Hepatocyte (in vitro differentiated cells): ENCODE measurements around the gene MANBA. TPM values are rescaled to one million over a fixed set of nuclear protein-coding genes. Genes with fewer than 3 reads are reported as not detected.

Experiments used
- DNase-seq: peaks from one replicate; pipeline ENCODE4 v3.0.0-alpha.2; 2016; ENCODE audit warnings: low spot score
- H2AFZ ChIP-seq: fragments of 200-600 bp; sonication (generic); 2 replicates; pipeline ENCODE4 v1.6.0; 2016; ENCODE audit warnings: antibody characterized with exemption, mild to moderate bottlenecking
- H3K27ac ChIP-seq: fragments of 200-600 bp; sonication (generic); 2 replicates; pipeline ENCODE4 v1.5.1; 2016; ENCODE audit warnings: mild to moderate bottlenecking
- H3K27me3 ChIP-seq: fragments of 200-600 bp; sonication (generic); 2 replicates; pipeline ENCODE4 v1.6.1; 2016
- H3K36me3 ChIP-seq: fragments of 200-600 bp; sonication (generic); replicated peaks from 2 replicates; pipeline ENCODE4 v1.5.1; 2016; ENCODE audit warnings: low read depth; ENCODE audit not compliant: insufficient read depth
- H3K4me1 ChIP-seq: fragments of 200-600 bp; sonication (generic); 2 replicates; pipeline ENCODE4 v1.5.1; 2016; ENCODE audit warnings: mild to moderate bottlenecking, moderate library complexity; ENCODE audit not compliant: insufficient read depth
- H3K4me2 ChIP-seq: fragments of 200-600 bp; sonication (generic); 2 replicates; pipeline ENCODE4 v1.6.0; 2016
- H3K4me3 ChIP-seq: fragments of 200-600 bp; sonication (generic); 2 replicates; pipeline ENCODE4 v1.5.1; 2016; ENCODE audit warnings: mild to moderate bottlenecking
- H3K79me2 ChIP-seq: fragments of 200-600 bp; sonication (generic); 2 replicates; pipeline ENCODE4 v1.6.0; 2017; ENCODE audit warnings: mild to moderate bottlenecking
- H3K9me2 ChIP-seq: fragments of 200-600 bp; sonication (generic); replicated peaks from 2 replicates; pipeline ENCODE4 v1.6.0; 2017; ENCODE audit warnings: mild to moderate bottlenecking; ENCODE audit not compliant: insufficient read depth
- H3K9me3 ChIP-seq: fragments of 200-600 bp; sonication (generic); 2 replicates; pipeline ENCODE4 v1.5.1; 2016; ENCODE audit warnings: low read depth, mild to moderate bottlenecking
- H4K20me1 ChIP-seq: fragments of 200-600 bp; sonication (generic); 2 replicates; pipeline ENCODE4 v1.6.0; 2016; ENCODE audit warnings: mild to moderate bottlenecking; ENCODE audit not compliant: insufficient read depth, poor library complexity, severe bottlenecking
- EZH2 ChIP-seq: fragments of 200-600 bp; sonication (generic); IDR thresholded peaks from 2 replicates; pipeline ENCODE4 v1.6.1; 2016; ENCODE audit warnings: antibody characterized with exemption, mild to moderate bottlenecking, borderline replicate concordance
- EZH2phosphoT487 ChIP-seq: fragments of 200-600 bp; sonication (generic); IDR thresholded peaks from one replicate; pipeline ENCODE4 v1.6.1; 2018; ENCODE audit warnings: antibody characterized with exemption, mild to moderate bottlenecking, low read depth, moderate library complexity; ENCODE audit not compliant: unreplicated experiment, severe bottlenecking
- WGBS: methylation state at CpG from one replicate; pipeline ENCODE4 v1.1.6; 2016; ENCODE audit warnings: low lambda C conversion rate; ENCODE audit errors: missing lambda C conversion rate; 5-methylcytosine and 5-hydroxymethylcytosine counted together
- polyA plus RNA-seq: library from polyadenylated mRNA; unstranded; fragments of >200 nt; fragmentation: Nextera tagmentation; extraction: Ambion mirVana; gene quantifications from 2 replicates; pipeline ENCODE4 v1.2.1, GENCODE V29; 2016
- total RNA-seq: library from RNA; depleted of rRNA; stranded (reverse); fragments of >200 nt; gene quantifications from 2 replicates; pipeline ENCODE4 v1.2.3, GENCODE V29; 2014
- TF ChIP-seq, protein P1 (sequence below): fragments of 200-600 bp; sonication (generic); IDR thresholded peaks from 2 replicates; pipeline ENCODE4 v1.5.1; 2016; ENCODE audit warnings: antibody characterized with exemption, mild to moderate bottlenecking; ENCODE audit not compliant: poor library complexity

Gene MANBA
- total and polyA plus RNA-seq, 2 experiments from 2014 or later = 52.0 to 98.1 TPM

DNA sequence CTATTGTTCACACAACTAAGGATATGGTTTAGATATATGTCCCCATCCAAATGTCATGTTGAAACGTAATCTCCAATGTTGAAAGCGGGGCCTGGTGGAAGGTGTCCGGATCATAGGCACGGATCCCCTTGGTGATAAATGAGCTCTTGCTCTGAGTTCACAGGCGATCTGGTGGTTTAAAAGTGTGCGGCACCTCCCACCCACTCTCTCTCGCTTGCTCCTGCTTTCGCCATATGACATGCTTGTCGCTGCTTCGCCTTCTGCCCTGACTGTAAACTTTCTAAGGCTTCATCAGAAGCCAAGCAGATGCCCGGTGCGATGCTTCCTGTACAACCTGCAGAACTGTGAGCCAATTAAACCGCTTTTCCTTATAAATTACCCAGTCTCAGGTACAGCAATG, 131.1 kb downstream of the MANBA start:
- no peak overlapping the region for H3K4me3 ChIP-seq
- no peaks in the 10 kb centered on the region for H3K27me3 ChIP-seq
- TF ChIP-seq EZH2 = no peak
- TF ChIP-seq, protein P1, sequence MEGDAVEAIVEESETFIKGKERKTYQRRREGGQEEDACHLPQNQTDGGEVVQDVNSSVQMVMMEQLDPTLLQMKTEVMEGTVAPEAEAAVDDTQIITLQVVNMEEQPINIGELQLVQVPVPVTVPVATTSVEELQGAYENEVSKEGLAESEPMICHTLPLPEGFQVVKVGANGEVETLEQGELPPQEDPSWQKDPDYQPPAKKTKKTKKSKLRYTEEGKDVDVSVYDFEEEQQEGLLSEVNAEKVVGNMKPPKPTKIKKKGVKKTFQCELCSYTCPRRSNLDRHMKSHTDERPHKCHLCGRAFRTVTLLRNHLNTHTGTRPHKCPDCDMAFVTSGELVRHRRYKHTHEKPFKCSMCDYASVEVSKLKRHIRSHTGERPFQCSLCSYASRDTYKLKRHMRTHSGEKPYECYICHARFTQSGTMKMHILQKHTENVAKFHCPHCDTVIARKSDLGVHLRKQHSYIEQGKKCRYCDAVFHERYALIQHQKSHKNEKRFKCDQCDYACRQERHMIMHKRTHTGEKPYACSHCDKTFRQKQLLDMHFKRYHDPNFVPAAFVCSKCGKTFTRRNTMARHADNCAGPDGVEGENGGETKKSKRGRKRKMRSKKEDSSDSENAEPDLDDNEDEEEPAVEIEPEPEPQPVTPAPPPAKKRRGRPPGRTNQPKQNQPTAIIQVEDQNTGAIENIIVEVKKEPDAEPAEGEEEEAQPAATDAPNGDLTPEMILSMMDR = no peak
- no peak for TF ChIP-seq EZH2phosphoT487
- H3K79me2 ChIP-seq = no peaks in the 10 kb centered on the region
- H3K4me2 ChIP-seq = no peak overlapping the region
- peaks cover 9% of the 10 kb centered on the region for H3K4me1 ChIP-seq
- H3K9me3 ChIP-seq = no peaks in the 10 kb centered on the region
- H3K9me2 ChIP-seq = no peaks in the 10 kb centered on the region
- H4K20me1 ChIP-seq = no peaks in the 10 kb centered on the region
- H2AFZ ChIP-seq = no peak overlapping the region
- H3K27ac ChIP-seq = peak overlapping the region; percentile 79
- no peak for DNase-seq
- WGBS = 80% methylated on average over 13 of the region's 13 CpGs
- H3K36me3 ChIP-seq = no peaks in the 10 kb centered on the region

DNA sequence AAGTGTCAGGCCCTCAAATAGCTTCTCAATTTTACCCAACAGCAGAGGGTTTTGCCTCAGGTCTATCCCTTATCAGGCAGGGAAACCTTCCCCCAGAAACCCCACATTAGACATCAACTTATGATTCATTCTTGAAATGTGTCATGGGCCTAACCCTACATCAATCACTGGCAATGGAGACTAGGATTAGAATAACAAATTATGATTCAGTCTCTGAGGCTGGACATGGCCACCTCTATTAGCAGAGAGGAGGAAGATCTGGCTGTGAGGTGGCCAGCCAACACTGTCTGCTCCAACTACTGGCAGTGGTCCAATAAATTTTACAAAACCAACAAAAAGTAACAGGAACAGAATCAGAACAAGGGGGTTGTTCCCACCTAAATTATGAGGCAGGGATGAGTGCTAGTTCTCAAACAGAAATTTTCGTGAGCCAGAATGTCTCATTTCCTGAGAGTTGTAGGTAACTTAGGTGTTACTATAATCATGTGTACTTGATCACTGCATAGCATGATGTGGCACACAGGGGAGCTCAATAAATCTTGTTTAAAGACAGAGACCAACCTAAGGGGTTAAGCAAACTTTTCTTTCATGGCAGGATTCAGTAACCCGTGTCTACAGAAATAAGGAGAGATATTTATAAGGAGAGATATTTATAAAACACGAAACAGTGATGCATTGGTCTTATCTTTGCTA, 132.8 kb downstream of the MANBA start:
- Histone ChIP-seq H3K4me3 (no peak overlapping the region), H3K9me3 (no peaks in the 10 kb centered on the region), H3K79me2 (no peaks in the 10 kb centered on the region), H3K27me3 (no peaks in the 10 kb centered on the region), H2AFZ (no peak overlapping the region), H3K4me2 (no peak overlapping the region), H3K27ac (no peak overlapping the region), H3K36me3 (no peaks in the 10 kb centered on the region), H3K4me1 (peaks cover 9% of the 10 kb centered on the region), H4K20me1 (no peaks in the 10 kb centered on the region), H3K9me2 (no peaks in the 10 kb centered on the region)
- TF ChIP-seq EZH2phosphoT487 (no peak), EZH2 (no peak)
- TF ChIP-seq, protein P1 = no peak
- 74% methylated on average over 3 of the region's 3 CpGs for WGBS
- DNase-seq = no peak

DNA sequence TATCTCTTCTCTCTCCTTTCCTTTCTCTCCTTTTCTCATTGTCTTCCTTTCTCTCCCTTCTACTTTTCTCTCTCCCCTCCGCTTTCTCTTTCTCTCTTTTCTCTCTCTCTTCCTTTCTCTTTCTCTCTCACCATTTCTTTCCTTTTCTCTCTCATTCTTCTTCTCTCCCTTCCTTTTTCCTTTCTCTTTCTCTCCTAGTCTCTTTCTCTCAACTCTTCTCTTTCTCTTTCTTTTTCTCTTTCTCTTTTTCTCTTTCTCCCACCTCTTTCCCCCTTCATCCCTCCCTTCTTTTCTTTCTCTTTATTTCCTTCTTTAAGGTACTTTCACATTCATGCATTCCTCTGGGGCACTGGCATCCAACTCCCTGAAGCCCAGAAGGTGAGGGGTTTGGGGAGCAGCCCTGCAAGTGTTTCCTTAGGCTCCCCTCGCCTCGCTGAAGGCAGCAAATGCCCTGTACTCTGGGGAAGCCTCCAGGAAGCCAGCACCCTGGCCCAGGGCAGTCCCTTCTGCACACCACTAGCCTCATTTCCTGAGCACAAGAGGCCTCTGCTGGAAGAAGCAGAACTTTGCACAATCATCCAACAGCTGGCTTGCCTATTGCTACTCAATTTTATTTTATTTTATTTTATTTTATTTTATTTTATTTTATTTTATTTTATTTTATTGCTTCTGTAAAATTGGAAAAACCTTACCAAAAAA, 135.4 kb downstream of the MANBA start:
- H3K79me2 ChIP-seq = no peaks in the 10 kb centered on the region
- no peaks in the 10 kb centered on the region for H3K36me3 ChIP-seq
- no peaks in the 10 kb centered on the region for H3K27me3 ChIP-seq
- H3K9me2 ChIP-seq = no peaks in the 10 kb centered on the region
- TF ChIP-seq, protein P1 = peak; percentile 32
- TF ChIP-seq EZH2 (no peak), EZH2phosphoT487 (no peak)
- no peaks in the 10 kb centered on the region for H4K20me1 ChIP-seq
- H2AFZ ChIP-seq = peak overlapping the region; percentile 22
- DNase-seq = peak; percentile 47
- peak overlapping the region; percentile 68 for H3K27ac ChIP-seq
- peaks cover 17% of the 10 kb centered on the region for H3K4me1 ChIP-seq
- H3K9me3 ChIP-seq = no peaks in the 10 kb centered on the region
- peak overlapping the region; percentile 32 for H3K4me2 ChIP-seq
- WGBS = 71% methylated on average over 2 of the region's 3 CpGs
- H3K4me3 ChIP-seq = no peak overlapping the region
